SK-N-SH treated with all-trans-retinoic acid at 6 μM for 48 hours (cell line): ENCODE measurements around the gene ADAMTS2.

Experiments used
- ATAC-seq: fragments of 200-7000 bp; cut with Tn5 transposase; 3 replicates; pipeline ENCODE4 v1.9.1; 2020; ENCODE audit warnings: mild to moderate bottlenecking, moderate library complexity
- ARNTL ChIP-seq: fragments of 450-650 bp; formaldehyde crosslinking; IDR thresholded peaks from 2 replicates; pipeline ENCODE4 v1.5.0; 2020; ENCODE audit warnings: low read depth, mild to moderate bottlenecking, moderate library complexity, borderline replicate concordance
- BACH2 ChIP-seq: fragments of 250-450 bp; sonication (Bioruptor Pico); IDR thresholded peaks from 2 replicates; pipeline ENCODE4 v1.9.0; 2021; ENCODE audit warnings: mild to moderate bottlenecking, borderline replicate concordance
- CSRNP3 ChIP-seq: fragments of 250-450 bp; sonication (Bioruptor Pico); IDR thresholded peaks from 2 replicates; pipeline ENCODE4 v1.5.1; 2021; ENCODE audit warnings: mild to moderate bottlenecking, moderate library complexity
- ESRRG ChIP-seq: fragments of 250-450 bp; sonication (Bioruptor Pico); IDR thresholded peaks from 2 replicates; pipeline ENCODE4 v1.6.1; 2021; ENCODE audit warnings: mild to moderate bottlenecking
- ISL1 ChIP-seq: fragments of 250-450 bp; sonication (Bioruptor Pico); IDR thresholded peaks from 2 replicates; pipeline ENCODE4 v2.1.2; 2022; ENCODE audit warnings: mild to moderate bottlenecking, moderate library complexity
- OSR1 ChIP-seq: fragments of 250-450 bp; sonication (Bioruptor Pico); IDR thresholded peaks from 2 replicates; pipeline ENCODE4 v1.8.0; 2022; ENCODE audit warnings: moderate library complexity, mild to moderate bottlenecking, inconsistent platforms
- PPARA ChIP-seq: fragments of 250-450 bp; sonication (Bioruptor Pico); IDR thresholded peaks from 2 replicates; pipeline ENCODE4 v1.5.0; 2020; ENCODE audit warnings: mild to moderate bottlenecking, borderline replicate concordance
- SNAI2 ChIP-seq: fragments of 250-450 bp; sonication (Bioruptor Pico); IDR thresholded peaks from 2 replicates; pipeline ENCODE4 v1.5.0; 2020; ENCODE audit warnings: mild to moderate bottlenecking, moderate library complexity
- TCF4 ChIP-seq: fragments of 250-450 bp; sonication (Bioruptor Pico); IDR thresholded peaks from 2 replicates; pipeline ENCODE4 v1.8.0; 2021; ENCODE audit warnings: mild to moderate bottlenecking, moderate library complexity, borderline replicate concordance
- TOX ChIP-seq: fragments of 250-450 bp; sonication (Bioruptor Pico); IDR thresholded peaks from 2 replicates; pipeline ENCODE4 v1.8.0; 2021; ENCODE audit warnings: mild to moderate bottlenecking, moderate library complexity, borderline replicate concordance
- TSHZ2 ChIP-seq: fragments of 250-450 bp; sonication (Bioruptor Pico); IDR thresholded peaks from 2 replicates; pipeline ENCODE4 v1.5.0; 2020; ENCODE audit warnings: mild to moderate bottlenecking, moderate library complexity
- ZC3H10 ChIP-seq: fragments of 250-450 bp; sonication (Bioruptor Pico); IDR thresholded peaks from 2 replicates; pipeline ENCODE4 v1.5.1; 2021; ENCODE audit warnings: mild to moderate bottlenecking, moderate library complexity
- ZFP30 ChIP-seq: fragments of 450-650 bp; formaldehyde crosslinking; IDR thresholded peaks from 2 replicates; pipeline ENCODE4 v1.5.0; 2022; ENCODE audit warnings: mild to moderate bottlenecking, moderate library complexity
- ZNF565 ChIP-seq: fragments of 450-650 bp; formaldehyde crosslinking; conservative IDR thresholded peaks from 2 replicates; pipeline ENCODE4 v1.5.0; 2020; ENCODE audit warnings: low read depth, mild to moderate bottlenecking, moderate library complexity
- ZNF70 ChIP-seq: fragments of 450-650 bp; formaldehyde crosslinking; IDR thresholded peaks from 2 replicates; pipeline ENCODE4 v1.5.0; 2020; ENCODE audit warnings: mild to moderate bottlenecking, moderate library complexity
- TF ChIP-seq, protein P1 (sequence below): fragments of 250-450 bp; sonication (Bioruptor Pico); IDR thresholded peaks from 2 replicates; pipeline ENCODE4 v1.5.1; 2020; ENCODE audit warnings: low read depth, mild to moderate bottlenecking, moderate library complexity
- TF ChIP-seq, protein P2 (sequence below): fragments of 250-450 bp; sonication (Bioruptor Pico); IDR thresholded peaks from 2 replicates; pipeline ENCODE4 v1.8.0; 2020; ENCODE audit warnings: mild to moderate bottlenecking, moderate library complexity, borderline replicate concordance
- TF ChIP-seq, protein P3 (sequence below): fragments of 250-450 bp; sonication (Bioruptor Pico); IDR thresholded peaks from 2 replicates; pipeline ENCODE4 v1.8.0; 2021; ENCODE audit warnings: low read depth, mild to moderate bottlenecking, moderate library complexity, borderline replicate concordance

ADAMTS2 gene

DNA sequence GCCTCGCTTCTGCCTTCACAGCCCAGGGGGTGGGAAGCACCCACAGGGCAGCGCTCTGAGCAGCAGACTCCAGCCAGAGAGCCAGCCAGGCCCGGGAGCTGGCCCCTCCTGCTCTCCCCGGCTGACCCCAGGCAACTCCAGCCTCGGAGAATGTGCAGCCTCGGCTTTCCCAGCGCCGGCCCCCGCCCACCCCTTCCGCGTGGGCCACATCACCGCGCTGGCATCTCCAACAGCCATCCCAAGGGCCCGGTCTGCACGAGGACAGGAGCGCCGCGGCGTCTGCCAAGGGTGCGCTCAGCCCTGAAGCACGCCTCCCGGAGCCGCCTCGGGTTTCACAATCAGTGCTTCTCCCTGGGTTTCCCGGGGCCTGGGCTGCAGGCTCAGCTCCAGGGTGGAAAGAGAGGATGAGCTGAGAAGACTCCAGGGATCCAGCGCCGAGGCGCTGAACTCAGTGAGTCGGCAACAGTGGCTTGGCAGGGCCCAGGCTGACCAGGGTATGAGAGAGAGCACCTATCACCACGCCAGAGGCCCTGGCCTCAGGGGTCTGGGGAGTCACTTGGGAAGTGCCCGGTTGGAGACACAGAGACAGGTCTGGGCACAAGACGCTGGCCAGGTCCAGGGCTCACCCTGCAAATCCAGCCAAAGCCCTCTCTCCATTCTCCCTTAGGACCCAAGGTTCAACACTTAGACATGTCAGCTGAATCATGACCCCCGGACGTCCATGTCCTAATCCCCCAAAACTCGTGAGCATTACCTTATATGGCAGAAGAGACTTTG lies 79.6 kb downstream of the ADAMTS2 start (continued):
- no peak for TF ChIP-seq CSRNP3 (CRISPR knock-in tag)
- TF ChIP-seq BACH2 (CRISPR knock-in tag) = no peak

DNA sequence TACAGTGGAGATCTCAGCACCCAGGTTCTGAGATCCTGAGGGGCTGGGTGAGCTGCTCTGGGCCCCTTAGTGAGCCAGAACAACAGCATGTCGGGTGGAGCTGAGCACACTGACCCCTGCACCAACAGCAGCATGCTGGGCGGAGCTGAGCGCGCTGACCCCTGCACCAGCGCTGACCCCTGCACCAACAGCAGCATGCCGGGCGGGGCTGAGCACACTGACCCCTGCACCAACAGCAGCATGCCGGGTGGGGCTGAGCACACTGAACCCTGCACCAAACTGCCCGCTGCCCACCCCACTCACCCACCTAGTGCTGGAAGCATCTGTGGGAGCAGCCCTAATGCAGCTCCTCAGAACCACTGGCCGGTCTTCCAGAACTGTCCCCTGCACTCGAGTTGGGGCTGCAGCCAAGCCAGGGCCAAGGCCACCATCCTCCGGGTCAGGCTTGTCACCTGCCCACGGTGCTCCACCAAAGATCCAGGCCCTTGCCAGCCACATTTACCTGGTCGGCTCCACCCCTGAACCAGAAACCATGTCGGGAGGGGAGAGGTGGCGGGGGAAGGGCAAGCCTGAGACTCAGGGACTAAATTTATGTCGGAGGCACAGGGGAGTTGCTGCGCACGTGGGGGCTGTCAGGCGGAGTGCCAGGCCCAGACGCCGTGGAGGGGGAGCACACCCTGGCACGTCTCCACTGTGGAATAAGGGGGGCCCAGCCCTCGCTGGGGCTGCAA lies 80.3 kb downstream of the ADAMTS2 start:
- ATAC-seq = no peak
- no peak for TF ChIP-seq SNAI2

- TF ChIP-seq BACH2 (CRISPR knock-in tag) (no peak), ZNF70 (no peak), ESRRG (no peak), ZNF565 (no peak), TOX (no peak), ISL1 (no peak), ZFP30 (no peak), PPARA (no peak), TCF4 (CRISPR knock-in tag) (no peak), OSR1 (CRISPR knock-in tag) (no peak), ARNTL (CRISPR knock-in tag) (no peak), ZC3H10 (CRISPR knock-in tag) (no peak), SNAI2 (no peak)
- TF ChIP-seq, protein P1, sequence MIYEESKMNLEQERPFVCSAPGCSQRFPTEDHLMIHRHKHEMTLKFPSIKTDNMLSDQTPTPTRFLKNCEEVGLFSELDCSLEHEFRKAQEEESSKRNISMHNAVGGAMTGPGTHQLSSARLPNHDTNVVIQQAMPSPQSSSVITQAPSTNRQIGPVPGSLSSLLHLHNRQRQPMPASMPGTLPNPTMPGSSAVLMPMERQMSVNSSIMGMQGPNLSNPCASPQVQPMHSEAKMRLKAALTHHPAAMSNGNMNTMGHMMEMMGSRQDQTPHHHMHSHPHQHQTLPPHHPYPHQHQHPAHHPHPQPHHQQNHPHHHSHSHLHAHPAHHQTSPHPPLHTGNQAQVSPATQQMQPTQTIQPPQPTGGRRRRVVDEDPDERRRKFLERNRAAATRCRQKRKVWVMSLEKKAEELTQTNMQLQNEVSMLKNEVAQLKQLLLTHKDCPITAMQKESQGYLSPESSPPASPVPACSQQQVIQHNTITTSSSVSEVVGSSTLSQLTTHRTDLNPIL (CRISPR knock-in tag) = no peak
- TF ChIP-seq, protein P2, sequence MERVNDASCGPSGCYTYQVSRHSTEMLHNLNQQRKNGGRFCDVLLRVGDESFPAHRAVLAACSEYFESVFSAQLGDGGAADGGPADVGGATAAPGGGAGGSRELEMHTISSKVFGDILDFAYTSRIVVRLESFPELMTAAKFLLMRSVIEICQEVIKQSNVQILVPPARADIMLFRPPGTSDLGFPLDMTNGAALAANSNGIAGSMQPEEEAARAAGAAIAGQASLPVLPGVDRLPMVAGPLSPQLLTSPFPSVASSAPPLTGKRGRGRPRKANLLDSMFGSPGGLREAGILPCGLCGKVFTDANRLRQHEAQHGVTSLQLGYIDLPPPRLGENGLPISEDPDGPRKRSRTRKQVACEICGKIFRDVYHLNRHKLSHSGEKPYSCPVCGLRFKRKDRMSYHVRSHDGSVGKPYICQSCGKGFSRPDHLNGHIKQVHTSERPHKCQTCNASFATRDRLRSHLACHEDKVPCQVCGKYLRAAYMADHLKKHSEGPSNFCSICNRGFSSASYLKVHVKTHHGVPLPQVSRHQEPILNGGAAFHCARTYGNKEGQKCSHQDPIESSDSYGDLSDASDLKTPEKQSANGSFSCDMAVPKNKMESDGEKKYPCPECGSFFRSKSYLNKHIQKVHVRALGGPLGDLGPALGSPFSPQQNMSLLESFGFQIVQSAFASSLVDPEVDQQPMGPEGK (CRISPR knock-in tag) = no peak
- TF ChIP-seq, protein P3, sequence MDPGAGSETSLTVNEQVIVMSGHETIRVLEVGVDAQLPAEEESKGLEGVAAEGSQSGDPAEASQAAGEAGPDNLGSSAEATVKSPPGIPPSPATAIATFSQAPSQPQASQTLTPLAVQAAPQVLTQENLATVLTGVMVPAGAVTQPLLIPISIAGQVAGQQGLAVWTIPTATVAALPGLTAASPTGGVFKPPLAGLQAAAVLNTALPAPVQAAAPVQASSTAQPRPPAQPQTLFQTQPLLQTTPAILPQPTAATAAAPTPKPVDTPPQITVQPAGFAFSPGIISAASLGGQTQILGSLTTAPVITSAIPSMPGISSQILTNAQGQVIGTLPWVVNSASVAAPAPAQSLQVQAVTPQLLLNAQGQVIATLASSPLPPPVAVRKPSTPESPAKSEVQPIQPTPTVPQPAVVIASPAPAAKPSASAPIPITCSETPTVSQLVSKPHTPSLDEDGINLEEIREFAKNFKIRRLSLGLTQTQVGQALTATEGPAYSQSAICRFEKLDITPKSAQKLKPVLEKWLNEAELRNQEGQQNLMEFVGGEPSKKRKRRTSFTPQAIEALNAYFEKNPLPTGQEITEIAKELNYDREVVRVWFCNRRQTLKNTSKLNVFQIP (CRISPR knock-in tag) = no peak
- no peak for ATAC-seq
These were observed 81.0 kb downstream of the ADAMTS2 start for GRCh38 chr5:179264053-179264782.

- no peak for TF ChIP-seq TSHZ2 (CRISPR knock-in tag)
- TF ChIP-seq, protein P1 (CRISPR knock-in tag) = no peak
- TF ChIP-seq, protein P3 (CRISPR knock-in tag) = no peak
- ATAC-seq = no peak
These were observed 81.7 kb downstream of the ADAMTS2 start for GRCh38 chr5:179263391-179264052.
